Measurements from ENCODE around the gene FCGBP.

The FCGBP gene

DNA sequence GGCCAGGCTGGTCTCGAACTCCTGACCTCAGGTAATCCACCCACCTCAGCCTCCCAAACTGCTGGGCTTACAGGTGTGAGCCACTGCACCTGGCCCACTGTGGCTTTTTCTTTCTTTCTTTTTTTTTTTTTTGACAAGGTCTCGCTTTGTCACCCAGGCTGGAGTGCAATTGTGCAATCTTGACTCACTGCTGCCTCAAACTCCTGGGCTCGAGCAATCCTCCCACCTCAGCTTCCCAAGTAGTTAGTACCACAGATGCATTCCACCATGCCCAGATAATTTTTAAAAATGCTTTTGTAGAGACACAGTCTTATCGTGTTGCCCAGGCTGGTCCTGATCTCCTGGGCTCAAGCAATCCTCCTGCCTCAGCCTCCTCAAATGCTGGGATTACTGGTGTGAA is 12.1 kb upstream of the FCGBP start:
- peak; percentile 50 for DNase-seq (ENCODE audit: low read depth)

GRCh38 chr19:39943586-39943985 is 9.2 kb upstream of the FCGBP start:
- DNase-seq (ENCODE audit: low read depth), result no peak

DNA sequence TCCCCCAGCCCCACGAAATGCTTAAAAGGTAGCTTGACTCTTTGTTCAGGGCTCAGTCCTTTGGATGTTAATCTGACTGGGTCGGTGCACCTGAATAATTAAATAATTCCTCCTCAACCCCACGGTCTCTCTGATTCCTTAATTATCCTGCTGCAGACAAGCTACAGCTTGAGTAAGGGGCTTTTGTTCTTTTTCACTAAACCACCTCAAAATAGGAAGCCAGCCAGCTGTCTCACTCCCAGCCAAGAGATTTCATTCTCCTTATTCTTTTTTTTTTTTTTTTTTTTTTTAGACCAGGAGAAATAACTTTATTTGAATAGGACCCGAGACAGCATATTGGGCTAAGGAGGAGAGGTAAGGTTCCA is 7.9 kb upstream of the FCGBP start:
- no peak for DNase-seq (ENCODE audit: low read depth)

GRCh38 chr19:39941615-39942365 is 7.4 kb upstream of the FCGBP start:
- no peak for DNase-seq (ENCODE audit: low read depth)

DNA sequence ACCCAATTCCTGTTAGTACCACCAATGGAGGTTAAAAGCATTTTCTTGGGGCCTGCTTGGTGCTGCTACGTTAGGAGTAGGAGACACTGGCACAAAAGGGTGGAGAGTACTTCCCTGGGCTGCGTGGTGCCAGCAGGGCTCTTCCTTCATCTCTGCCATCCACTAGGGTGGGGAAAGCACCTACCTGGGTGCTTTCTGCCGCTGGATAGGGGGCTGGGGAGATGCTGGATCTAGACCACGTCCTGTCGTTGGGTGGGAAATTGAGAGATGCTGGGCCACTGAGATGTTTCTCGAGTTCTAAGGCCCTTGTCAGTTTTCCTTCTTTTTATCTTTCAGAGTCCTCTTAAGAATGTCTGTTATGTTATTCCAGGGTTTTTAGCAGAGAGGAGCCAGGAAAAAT is 6.7 kb upstream of the FCGBP start:
- DNase-seq (ENCODE audit: low read depth), result no peak

DNA sequence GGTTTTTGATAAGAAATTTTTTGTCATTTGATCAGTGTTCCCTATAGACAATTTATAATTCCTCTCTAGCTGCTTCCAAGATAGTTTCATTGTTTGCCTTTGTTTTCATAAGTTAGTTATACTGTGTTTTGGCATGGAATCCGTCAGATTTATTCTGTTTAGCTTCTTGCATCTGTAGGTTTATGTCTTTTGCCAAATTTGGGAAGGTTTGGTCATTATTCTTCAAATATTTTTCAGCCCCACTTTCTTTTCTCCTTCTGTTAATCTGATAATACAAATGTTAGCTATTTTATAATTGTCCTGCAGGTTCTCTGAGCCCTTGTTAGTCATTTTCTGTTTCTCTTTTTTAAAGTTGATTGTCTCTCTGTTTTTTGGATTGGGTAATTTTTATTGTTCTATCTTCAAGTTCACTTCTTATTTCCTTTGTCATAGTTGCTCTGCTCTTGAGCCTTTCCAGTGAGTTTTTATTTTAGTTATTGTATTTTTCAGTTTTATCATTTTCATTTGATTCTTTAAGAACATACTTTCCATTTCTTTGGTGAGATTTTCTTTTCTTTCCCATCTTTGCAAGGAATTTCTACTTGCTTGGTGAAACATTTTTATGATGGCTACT is 5.9 kb upstream of the FCGBP start:
- DNase-seq (ENCODE audit: low read depth), result no peak

- no peak for DNase-seq (ENCODE audit: low read depth)
Observed at GRCh38 chr19:39939556-39939955, 5.1 kb upstream of the FCGBP start.

DNA sequence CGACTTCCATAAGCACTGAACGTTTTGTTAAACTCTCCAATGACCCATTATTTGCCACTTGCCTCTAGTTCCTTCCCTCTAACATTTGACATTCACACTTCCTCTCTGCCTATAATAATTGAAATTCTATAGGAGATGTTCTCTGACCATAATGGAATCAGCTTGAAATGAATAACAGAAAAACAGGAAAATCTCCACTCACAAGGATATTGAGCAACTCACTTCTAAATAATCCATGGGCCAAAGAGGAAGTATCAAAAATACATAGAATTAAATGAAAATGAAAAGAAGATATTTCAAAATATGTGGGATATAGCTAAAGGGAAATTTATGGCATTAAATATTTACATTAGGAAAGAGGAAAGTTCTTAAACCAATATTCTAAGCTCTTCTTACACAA is 3.4 kb upstream of the FCGBP start:
- no peak for DNase-seq (ENCODE audit: low read depth)

- DNase-seq (ENCODE audit: low read depth), result no peak
Observed at GRCh38 chr19:39937094-39937720, 2.8 kb upstream of the FCGBP start.

DNA sequence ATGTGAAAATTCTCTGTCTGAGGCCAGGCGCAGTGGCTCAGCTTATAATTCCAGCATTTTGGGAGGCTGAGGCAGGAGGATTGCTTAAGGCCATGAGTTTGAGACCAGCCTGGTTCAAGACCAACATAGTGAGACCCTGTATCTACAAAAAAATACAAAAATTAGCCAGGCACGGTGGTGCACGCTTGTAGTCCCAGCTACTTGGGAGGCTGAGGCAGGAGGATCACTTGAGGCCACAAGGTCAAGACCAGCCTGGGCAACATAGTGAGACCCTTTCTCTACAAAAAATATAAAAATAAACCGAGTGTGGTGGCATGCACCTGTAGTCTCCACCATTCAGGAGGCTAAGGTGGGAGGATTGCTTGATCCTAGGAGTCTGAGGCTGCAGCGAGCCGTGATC is 2.2 kb upstream of the FCGBP start:
- no peak for DNase-seq (ENCODE audit: low read depth)

- no peak for DNase-seq (ENCODE audit: low read depth)
Observed at GRCh38 chr19:39936020-39936419, 1.6 kb upstream of the FCGBP start.

GRCh38 chr19:39935364-39935661 is 879 bp upstream of the FCGBP start:
- no peak for DNase-seq (ENCODE audit: low read depth)

- no peak for DNase-seq (ENCODE audit: low read depth)
Observed at GRCh38 chr19:39929750-39930149, 4.7 kb downstream of the FCGBP start.

- no peak for DNase-seq (ENCODE audit: low read depth)
Observed at GRCh38 chr19:39928357-39928725, 6.1 kb downstream of the FCGBP start.

DNA sequence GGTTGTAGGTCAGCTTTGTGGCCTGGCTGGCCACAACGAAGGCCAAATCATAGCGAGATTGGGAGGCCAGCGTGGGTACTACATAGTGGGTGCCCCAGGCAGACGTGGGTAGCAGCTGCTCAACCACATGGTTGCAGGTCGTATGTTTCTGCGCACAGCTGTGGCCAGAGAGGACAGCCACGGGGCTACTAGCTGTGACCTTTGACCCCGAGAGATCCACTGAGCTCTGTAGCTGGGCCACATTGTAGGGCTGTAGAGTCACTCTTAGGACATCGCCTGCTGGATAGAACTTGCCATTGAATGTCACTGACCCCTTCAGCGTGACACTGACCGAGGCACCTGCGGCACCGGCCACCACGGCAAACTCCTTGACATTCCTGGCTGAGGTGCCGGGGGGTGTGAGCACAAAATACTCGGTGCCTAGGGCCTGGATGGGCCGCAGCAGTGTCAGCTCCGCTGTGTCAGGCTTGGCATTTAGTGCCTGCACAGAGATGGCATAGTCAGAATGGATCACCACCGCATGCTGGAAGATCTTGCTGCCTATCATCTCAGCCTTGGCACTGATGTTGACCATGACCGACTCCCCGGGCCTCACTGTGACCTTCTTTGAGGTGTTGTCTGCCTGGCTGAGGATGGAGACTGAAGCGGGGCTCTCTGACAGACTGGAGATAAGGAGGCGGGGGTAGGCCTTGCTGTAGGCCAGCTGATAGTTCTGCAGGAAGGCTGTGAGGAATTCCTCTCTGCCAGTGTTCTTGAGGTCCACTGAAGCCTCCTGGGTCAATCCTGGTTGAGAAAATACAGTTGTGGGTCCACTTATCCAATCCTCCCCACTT is 6.7 kb downstream of the FCGBP start:
- DNase-seq (ENCODE audit: low read depth), result no peak

- no peak for DNase-seq (ENCODE audit: low read depth)
Observed at GRCh38 chr19:39927076-39927475, 7.4 kb downstream of the FCGBP start.

- DNase-seq (ENCODE audit: low read depth), result no peak
Observed at GRCh38 chr19:39926170-39926760, 8.2 kb downstream of the FCGBP start.

DNA sequence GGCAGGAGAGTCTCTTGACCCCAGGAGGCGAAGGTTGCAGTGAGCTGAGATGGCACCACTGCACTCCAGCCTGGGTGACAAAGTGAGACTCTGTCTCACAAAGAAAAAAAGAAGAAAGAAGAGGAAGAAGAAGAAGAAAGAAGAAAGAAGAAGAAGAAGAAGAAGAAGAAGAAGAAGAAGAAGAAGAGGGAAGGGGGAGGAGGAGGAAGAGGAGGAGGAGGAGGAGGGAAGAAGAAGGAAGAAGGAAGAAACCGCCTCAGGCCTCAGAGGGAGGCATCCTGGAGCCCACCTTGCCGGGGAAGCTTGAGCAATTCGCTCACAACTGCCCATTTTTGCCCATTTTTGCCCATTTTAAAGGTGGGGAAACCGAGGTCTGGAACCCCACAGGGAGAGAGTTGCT is 9.5 kb downstream of the FCGBP start:
- no peak for DNase-seq (ENCODE audit: low read depth)

GRCh38 chr19:39924389-39924788 is 10.0 kb downstream of the FCGBP start:
- DNase-seq (ENCODE audit: low read depth), result no peak

DNA sequence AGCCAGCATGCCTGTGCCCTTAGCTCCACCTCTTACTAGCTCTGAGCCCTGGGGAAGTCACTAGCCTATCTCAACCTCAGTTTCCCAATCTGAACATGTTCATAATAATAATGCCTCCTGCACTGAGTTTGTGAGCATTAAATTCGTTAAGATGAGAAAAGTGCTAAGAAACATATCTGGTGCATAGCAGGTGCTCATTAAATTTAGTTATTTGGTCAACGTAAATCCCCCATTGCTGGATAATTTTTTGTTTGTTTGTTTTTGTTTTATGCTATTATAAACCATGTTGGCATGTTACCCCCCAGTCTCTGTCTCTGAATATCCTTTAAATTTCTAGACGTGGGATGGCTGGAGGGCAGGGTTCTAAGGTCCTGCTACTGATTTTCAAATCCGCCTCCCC is 10.6 kb downstream of the FCGBP start:
- no peak for DNase-seq (ENCODE audit: low read depth)

GRCh38 chr19:39919976-39920375 is 14.5 kb downstream of the FCGBP start:
- DNase-seq (ENCODE audit: low read depth), result no peak

DNA sequence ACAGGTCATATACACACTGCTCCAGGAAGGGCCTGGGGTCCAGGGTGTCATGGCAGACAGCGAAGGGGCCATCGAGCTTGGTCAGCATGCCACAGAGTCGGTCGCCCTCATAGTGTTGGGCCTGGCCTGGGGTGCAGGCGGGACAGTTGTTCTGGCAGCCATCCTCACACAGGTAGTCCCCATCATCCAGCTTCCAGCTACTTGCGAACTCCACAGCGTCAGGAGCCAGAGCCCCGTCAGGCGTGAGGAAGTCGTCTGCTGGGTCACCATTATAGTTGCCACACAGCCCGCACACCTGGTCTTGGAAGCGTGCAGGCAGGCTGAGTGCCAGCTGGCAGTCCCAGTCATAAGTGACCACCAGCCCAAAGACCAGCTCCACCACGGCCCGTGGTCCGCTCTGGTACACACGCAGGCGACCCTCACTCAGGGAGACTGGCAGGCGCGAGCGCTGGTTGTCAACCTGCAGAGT is 16.2 kb downstream of the FCGBP start:
- DNase-seq (ENCODE audit: low read depth), result no peak
